A549 (cell line): ENCODE data around the gene RPL19. TPM values are rescaled to one million over a fixed set of nuclear protein-coding genes. Genes with fewer than 3 reads are reported as not detected.
A peak's percentile ranks its signal among the peaks of the same experiment; 100 is the strongest.

Experiments used
- ATAC-seq, 2 experiments: fragments of 200-7000 bp in 1 of 2; fragments of >200 bp in 1 of 2; cut with Nextera tagmentation in 1 of 2; cut with Tn5 transposase in 1 of 2; 3 replicates each; pipeline versions ENCODE4 v1.8.0 to v1.9.1; 2018 to 2020; ENCODE audit warnings: mild to moderate bottlenecking in 1 of 2, moderate library complexity in 1 of 2
- CTCF ChIA-PET: fragments of 300-600 bp; sonication (Branson Sonifier 250); formaldehyde crosslinking; extraction: SDS; loops from one replicate; lab custom pipeline; 2021; ENCODE audit warnings: antibody characterized with exemption, inconsistent platforms; lab: Yijun Ruan, JAX
- POLR2A ChIA-PET: fragments of 350-600 bp; formaldehyde crosslinking; extraction: SDS; loops from one replicate; lab custom pipeline; 2021; ENCODE audit warnings: antibody characterized with exemption, inconsistent platforms; lab: Yijun Ruan, JAX
- DNase-seq, 2 experiments: peaks; one replicate each; pipeline versions ENCODE4 v3.0.0 to v3.0.0-alpha.2; 2011 to 2016; ENCODE audit warnings: low read depth in 1 of 2, low spot score in 1 of 2
- FAIRE-seq: peaks from 2 replicates; lab custom pipeline; 2011; peaks lifted over from hg19 to GRCh38; lab: Jason Lieb, UNC
- H3K27ac ChIP-seq, 2 experiments: fragments of >200 bp; sonication (Bioruptor Twin); formaldehyde crosslinking; 3 replicates each; pipeline ENCODE4 v1.5.1; 2016 to 2017
- H3K4me1 ChIP-seq: fragments of >200 bp; sonication (Bioruptor Twin); formaldehyde crosslinking; 3 replicates; pipeline ENCODE4 v1.6.1; 2016
- H3K4me2 ChIP-seq: fragments of >200 bp; sonication (Bioruptor Twin); formaldehyde crosslinking; 3 replicates; pipeline ENCODE4 v1.6.1; 2016
- H3K4me3 ChIP-seq: fragments of >200 bp; sonication (Bioruptor Twin); formaldehyde crosslinking; 3 replicates; pipeline ENCODE4 v1.5.1; 2016
- H3K9me3 ChIP-seq: fragments of >200 bp; sonication (Bioruptor Twin); formaldehyde crosslinking; 3 replicates; pipeline ENCODE4 v1.6.1; 2016
- ATOH8 ChIP-seq: fragments of 250-450 bp; sonication (Bioruptor Pico); IDR thresholded peaks from 2 replicates; pipeline ENCODE4 v1.5.0; 2020; ENCODE audit warnings: low read depth, mild to moderate bottlenecking, moderate library complexity
- BHLHE40 ChIP-seq: IDR thresholded peaks from 2 replicates; pipeline ENCODE4 v1.6.1; 2012; ENCODE audit warnings: low read depth, low read length, inconsistent platforms
- CEBPB ChIP-seq, 2 experiments: fragments of >200 bp in 1 of 2; sonication (Bioruptor Twin) in 1 of 2; formaldehyde crosslinking in 1 of 2; IDR thresholded peaks; 2 replicates each; pipeline ENCODE4 v1.6.1; 2012 to 2016
- CTCF ChIP-seq: fragments of >200 bp; sonication (Bioruptor Twin); formaldehyde crosslinking; IDR thresholded peaks from 3 replicates; pipeline ENCODE4 v1.5.1; 2016
- EHMT2 ChIP-seq: fragments of 200-600 bp; sonication (generic); IDR thresholded peaks from 2 replicates; pipeline ENCODE4 v1.6.1; 2016; ENCODE audit warnings: antibody characterized with exemption, low read depth, mild to moderate bottlenecking, moderate library complexity
- EP300 ChIP-seq, 2 experiments: fragments of >200 bp; sonication (Bioruptor Twin); formaldehyde crosslinking; IDR thresholded peaks; 2 replicates in 1 of 2; 3 replicates in 1 of 2; pipeline ENCODE4 v1.6.1; 2016 to 2017
- FOSL2 ChIP-seq, 2 experiments: fragments of 450-650 bp in 1 of 2; fragments of >200 bp in 1 of 2; sonication (Bioruptor Twin) in 1 of 2; formaldehyde crosslinking; IDR thresholded peaks; 2 replicates each; pipeline versions ENCODE4 v1.5.0 to v1.6.1; 2016 to 2020; ENCODE audit warnings: mild to moderate bottlenecking in 1 of 2, moderate library complexity in 1 of 2
- FOXS1 ChIP-seq: fragments of 250-450 bp; sonication (Bioruptor Pico); IDR thresholded peaks from 2 replicates; pipeline ENCODE4 v1.5.0; 2020; ENCODE audit warnings: mild to moderate bottlenecking, moderate library complexity
- HDAC2 ChIP-seq: fragments of 200-600 bp; sonication (generic); IDR thresholded peaks from 2 replicates; pipeline ENCODE4 v1.6.1; 2016
- HOXB5 ChIP-seq: fragments of 250-450 bp; sonication (Bioruptor Pico); IDR thresholded peaks from 2 replicates; pipeline ENCODE4 v1.5.0; 2020; ENCODE audit warnings: mild to moderate bottlenecking, moderate library complexity
- KDM1A ChIP-seq: fragments of 200-600 bp; sonication (generic); IDR thresholded peaks from 2 replicates; pipeline ENCODE4 v1.6.1; 2016; ENCODE audit warnings: low read depth, mild to moderate bottlenecking
- MAX ChIP-seq: IDR thresholded peaks from 2 replicates; pipeline ENCODE4 v1.6.1; 2012
- MYC ChIP-seq: IDR thresholded peaks from 2 replicates; pipeline ENCODE4 v1.6.1; 2012; ENCODE audit warnings: mild to moderate bottlenecking, inconsistent platforms, low read length, improper control_type of control experiment, borderline replicate concordance
- NR3C1 ChIP-seq: fragments of >200 bp; sonication (Bioruptor Twin); formaldehyde crosslinking; IDR thresholded peaks from 3 replicates; pipeline ENCODE4 v1.6.1; 2017
- PHF8 ChIP-seq: fragments of 200-600 bp; sonication (generic); IDR thresholded peaks from 2 replicates; pipeline ENCODE4 v1.6.1; 2016; ENCODE audit warnings: low read depth, mild to moderate bottlenecking, antibody characterized with exemption, moderate library complexity, borderline replicate concordance
- RAD21 ChIP-seq, 2 experiments: fragments of >200 bp in 1 of 2; sonication (Bioruptor Twin) in 1 of 2; formaldehyde crosslinking in 1 of 2; IDR thresholded peaks in 1 of 2; conservative IDR thresholded peaks in 1 of 2; 2 replicates in 1 of 2; 3 replicates in 1 of 2; pipeline ENCODE4 v1.6.1; 2012 to 2018; ENCODE audit warnings: inconsistent platforms in 1 of 2
- RNF2 ChIP-seq: fragments of 200-600 bp; sonication (generic); IDR thresholded peaks from 2 replicates; pipeline ENCODE4 v1.6.1; 2016; ENCODE audit warnings: low read depth, mild to moderate bottlenecking, antibody characterized with exemption, moderate library complexity, borderline replicate concordance
- SMC3 ChIP-seq: fragments of >200 bp; sonication (Bioruptor Twin); formaldehyde crosslinking; IDR thresholded peaks from 3 replicates; pipeline ENCODE4 v1.6.1; 2018; ENCODE audit warnings: inconsistent platforms
- ZFP36 ChIP-seq: fragments of 450-650 bp; IDR thresholded peaks from 2 replicates; pipeline ENCODE4 v1.6.1; 2014; ENCODE audit warnings: borderline replicate concordance; ENCODE audit not compliant: partially characterized antibody
- ZSCAN20 ChIP-seq: fragments of 250-450 bp; sonication (Bioruptor Pico); IDR thresholded peaks from 2 replicates; pipeline ENCODE4 v1.8.0; 2022; ENCODE audit warnings: mild to moderate bottlenecking, moderate library complexity
- WGBS: methylation state at CpG from one replicate; pipeline ENCODE4 v1.1.6; 2017; ENCODE audit errors: missing lambda C conversion rate; 5-methylcytosine and 5-hydroxymethylcytosine counted together
- polyA plus RNA-seq, 4 experiments: library from polyadenylated mRNA; depleted of rRNA in 3 of 4; stranded (reverse); fragments of >200 nt; fragmentation: RNase III in 1 of 4; extraction: RNeasy Plus Mini Kit Qiagen cat#74134 plus additional on column Dnase treatment in 1 of 4; gene quantifications; 2 replicates in 3 of 4; 3 replicates in 1 of 4; pipeline ENCODE4 v1.2.3, GENCODE V29; 2011 to 2017

The RPL19 gene
- polyA plus RNA-seq, 2 of the 4 experiments (the other 2 are of a cell fraction), result 2,211 to 2,862 TPM

GRCh38 chr17:39194089-39194984, 5.7 kb upstream of the RPL19 start:
- CTCF ChIA-PET, result interaction anchor here (0.9 to 31.5 kb wide), 10 partner anchors 8 to 211 kb away, joined by 3 to 1140 read pairs (median 10); partner anchors contain the start of gene ARL5C
- peaks cover 35% of the 10 kb centered on the region for H3K4me1 ChIP-seq
- peak; percentile 44 to 63 for ATAC-seq
- TF ChIP-seq CTCF (peak; percentile 33; the same call in 2 of the 3 replicates), SMC3 (0 out of 3 replicates have a peak, but pooled peaks have one; percentile 11), NR3C1 (no peak), RAD21 (conservative IDR thresholded peaks at IDR 0.05 in 1 of 2, IDR thresholded peaks at IDR 0.05 in 1 of 2) (peak in 1 of 2 experiments; percentile 36; a peak in 1 of 5 replicates)
- no peak for FAIRE-seq
- H3K27ac ChIP-seq, result peak overlapping the region in 1 of 2 experiments; percentile 96; a peak in 1 of 6 replicates
- H3K4me2 ChIP-seq, result peak overlapping the region; percentile 4; the same call in 1 of the 3 replicates
- no peaks in the 10 kb centered on the region for H3K9me3 ChIP-seq
- H3K4me3 ChIP-seq, result no peak overlapping the region
- WGBS, result 65% methylated on average over 20 of the region's 20 CpGs
- DNase-seq, result peak; percentile 73 to 84
- POLR2A ChIA-PET, result no interaction called here

GRCh38 chr17:39194985-39195524, 5.0 kb upstream of the RPL19 start:
- ATAC-seq (no peak), DNase-seq (no peak), FAIRE-seq (no peak)
- peak overlapping the region; percentile 4; the same call in 2 of the 3 replicates for H3K4me2 ChIP-seq
- peaks cover 35% of the 10 kb centered on the region for H3K4me1 ChIP-seq
- no peak for TF ChIP-seq HDAC2
- TF ChIP-seq FOSL2 (IDR thresholded peaks at IDR 0.05), result no peak
- TF ChIP-seq FOSL2 (CRISPR knock-in tag; IDR thresholded peaks at IDR 0.05), result no peak
- no peak for TF ChIP-seq ZSCAN20 (CRISPR knock-in tag)
- TF ChIP-seq ZFP36, result no peak
- no peak for TF ChIP-seq CTCF
- no peak for TF ChIP-seq RNF2
- TF ChIP-seq ATOH8 (CRISPR knock-in tag), result no peak
- no peak for TF ChIP-seq KDM1A
- no peak for TF ChIP-seq BHLHE40
- no peak for TF ChIP-seq HOXB5
- TF ChIP-seq EHMT2, result no peak
- no peak for TF ChIP-seq MYC
- no peak for TF ChIP-seq SMC3
- TF ChIP-seq MAX, result no peak
- no peak for TF ChIP-seq FOXS1
- TF ChIP-seq CEBPB (IDR thresholded peaks at IDR 0.05), result no peak
- no peak for TF ChIP-seq PHF8
- TF ChIP-seq EP300 (IDR thresholded peaks at IDR 0.05), result no peak
- H3K9me3 ChIP-seq, result no peaks in the 10 kb centered on the region
- H3K27ac ChIP-seq, result peak overlapping the region in 1 of 2 experiments; percentile 96; a peak in 2 of 6 replicates
- WGBS, result 83% methylated on average over 10 of the region's 10 CpGs
- H3K4me3 ChIP-seq, result no peak overlapping the region
- POLR2A ChIA-PET, result interaction anchor here (0.9 to 2.6 kb wide), 2 partner anchors 9 to 30 kb away, joined by 3 to 6 read pairs; no protein-coding TSS in a partner anchor
- CTCF ChIA-PET, result interaction anchor here (0.9 to 31.5 kb wide), 10 partner anchors 8 to 212 kb away, joined by 3 to 1140 read pairs (median 8); partner anchors contain the start of gene ARL5C
